IMR-90 (cell line): ENCODE data around the gene ISG20L2. TPM values are rescaled to one million over a fixed set of nuclear protein-coding genes. Genes with fewer than 3 reads are reported as not detected.

Experiments
- ATAC-seq: fragments of 200-7000 bp; cut with Tn5 transposase; 2 replicates; pipeline ENCODE4 v1.9.1; 2020; ENCODE audit warnings: low read depth, mild to moderate bottlenecking, moderate library complexity
- BruUV-seq: library from RNA; stranded (reverse); fragments of 400-500 nt; replicated peaks from 2 replicates; lab custom pipeline; 2021; lab: Mats Ljungman, UMichigan
- CTCF ChIA-PET: fragments of 300-600 bp; formaldehyde crosslinking; extraction: SDS; loops from one replicate; lab custom pipeline; 2021; ENCODE audit warnings: antibody characterized with exemption; lab: Yijun Ruan, JAX
- POLR2A ChIA-PET: fragments of 300-600 bp; sonication (Branson Sonifier 250); formaldehyde crosslinking; loops from one replicate; lab custom pipeline; 2022; ENCODE audit warnings: antibody characterized with exemption; ENCODE audit not compliant: unreplicated experiment; lab: Charles Lee
- DNase-seq: peaks from one replicate; pipeline ENCODE4 v3.0.0; 2013
- H2AFZ ChIP-seq: replicated peaks from 2 replicates; pipeline ENCODE3; 2013; ENCODE audit warnings: low read length, mild to moderate bottlenecking; ENCODE audit not compliant: poor library complexity
- H2AK5ac ChIP-seq: 2 replicates; pipeline ENCODE4 v1.6.1; 2013; ENCODE audit warnings: low read depth, low read length, inconsistent platforms
- H2AK9ac ChIP-seq: replicated peaks from 2 replicates; pipeline ENCODE3; 2013; ENCODE audit warnings: mild to moderate bottlenecking, low read depth, low read length, moderate library complexity; ENCODE audit not compliant: poor library complexity
- H2BK120ac ChIP-seq: 2 replicates; pipeline ENCODE4 v1.6.1; 2013; ENCODE audit warnings: low read depth, low read length, inconsistent platforms
- H2BK15ac ChIP-seq: 3 replicates; pipeline ENCODE4 v1.6.1; 2013; ENCODE audit warnings: low read depth, low read length, inconsistent platforms
- H2BK20ac ChIP-seq: 2 replicates; pipeline ENCODE4 v1.6.1; 2013; ENCODE audit warnings: low read depth, mild to moderate bottlenecking, inconsistent platforms, low read length, moderate library complexity
- H2BK5ac ChIP-seq: 2 replicates; pipeline ENCODE4 v1.6.1; 2013; ENCODE audit warnings: mild to moderate bottlenecking, low read depth, low read length, inconsistent platforms; ENCODE audit not compliant: poor library complexity, severe bottlenecking
- H3K14ac ChIP-seq: replicated peaks from 2 replicates; pipeline ENCODE4 v1.6.1; 2013; ENCODE audit warnings: low read depth, low read length, inconsistent platforms
- H3K18ac ChIP-seq: 2 replicates; pipeline ENCODE4 v1.6.1; 2013; ENCODE audit warnings: low read depth, low read length, control low read depth
- H3K23ac ChIP-seq: 2 replicates; pipeline ENCODE4 v1.6.1; 2013; ENCODE audit warnings: low read depth, low read length, inconsistent platforms
- H3K27ac ChIP-seq: 2 replicates; pipeline ENCODE4 v1.5.1; 2013; ENCODE audit warnings: mild to moderate bottlenecking, control low read depth, low read length; ENCODE audit not compliant: insufficient read depth
- H3K27me3 ChIP-seq: 2 replicates; pipeline ENCODE4 v1.6.1; 2013; ENCODE audit warnings: low read length; ENCODE audit not compliant: control insufficient read depth, insufficient read depth
- H3K36me3 ChIP-seq: 2 replicates; pipeline ENCODE4 v1.6.1; 2013; ENCODE audit warnings: low read length, mixed read lengths; ENCODE audit not compliant: control insufficient read depth, insufficient read depth
- H3K4ac ChIP-seq: 2 replicates; pipeline ENCODE4 v1.6.1; 2013; ENCODE audit warnings: low read depth, low read length, inconsistent platforms
- H3K4me1 ChIP-seq: 2 replicates; pipeline ENCODE4 v1.6.1; 2013; ENCODE audit warnings: low read length, mixed read lengths; ENCODE audit not compliant: control insufficient read depth, insufficient read depth
- H3K4me2 ChIP-seq: 2 replicates; pipeline ENCODE4 v1.6.1; 2013; ENCODE audit warnings: low read depth, mild to moderate bottlenecking, control low read depth, low read length, moderate library complexity
- H3K4me3 ChIP-seq: 2 replicates; pipeline ENCODE4 v1.5.1; 2013; ENCODE audit warnings: low read depth, mild to moderate bottlenecking, control low read depth, low read length, moderate library complexity; ENCODE audit not compliant: insufficient read depth
- H3K56ac ChIP-seq: 2 replicates; pipeline ENCODE4 v1.6.1; 2013; ENCODE audit warnings: low read length, inconsistent platforms; ENCODE audit not compliant: insufficient read depth; ENCODE audit errors: extremely low read depth
- H3K79me1 ChIP-seq, 2 experiments: 2 replicates each; pipeline ENCODE4 v1.6.1; 2013; ENCODE audit warnings: low read length in 2 of 2, inconsistent platforms in 1 of 2, low read depth in 1 of 2
- H3K9ac ChIP-seq: 2 replicates; pipeline ENCODE4 v1.6.1; 2013; ENCODE audit warnings: low read depth, low read length, control low read depth
- H3K9me1 ChIP-seq: 2 replicates; pipeline ENCODE4 v1.6.1; 2013; ENCODE audit warnings: low read length, inconsistent platforms; ENCODE audit not compliant: insufficient read depth
- H3K9me3 ChIP-seq: 2 replicates; pipeline ENCODE4 v1.6.1; 2013; ENCODE audit warnings: low read length; ENCODE audit not compliant: control insufficient read depth, insufficient read depth
- H4K20me1 ChIP-seq: 2 replicates; pipeline ENCODE4 v1.6.1; 2013; ENCODE audit warnings: low read length, inconsistent platforms; ENCODE audit not compliant: insufficient read depth
- H4K5ac ChIP-seq: 2 replicates; pipeline ENCODE4 v1.6.1; 2013; ENCODE audit warnings: mild to moderate bottlenecking, low read depth, low read length, control low read depth
- H4K8ac ChIP-seq, 2 experiments: 2 replicates each; pipeline ENCODE4 v1.6.1; 2013; ENCODE audit warnings: low read depth in 2 of 2, low read length in 2 of 2, control low read depth in 1 of 2, inconsistent platforms in 1 of 2
- H4K91ac ChIP-seq: 2 replicates; pipeline ENCODE4 v1.6.1; 2013; ENCODE audit warnings: low read depth, low read length, inconsistent platforms; ENCODE audit not compliant: insufficient read depth
- BHLHE40 ChIP-seq: fragments of 150-350 bp; IDR thresholded peaks from 2 replicates; pipeline ENCODE4 v1.6.1; 2016; ENCODE audit warnings: mild to moderate bottlenecking, low read depth, low read length
- CEBPB ChIP-seq: IDR thresholded peaks from 2 replicates; pipeline ENCODE4 v1.6.1; 2012; ENCODE audit warnings: low read depth, low read length, improper control_type of control experiment
- ELK1 ChIP-seq: fragments of 150-350 bp; IDR thresholded peaks from 2 replicates; pipeline ENCODE4 v1.6.1; 2016; ENCODE audit warnings: low read depth, mild to moderate bottlenecking, low read length, moderate library complexity, borderline replicate concordance
- FOS ChIP-seq: fragments of 150-350 bp; IDR thresholded peaks from 2 replicates; pipeline ENCODE4 v1.6.1; 2016; ENCODE audit warnings: low read depth, low read length
- MAFK ChIP-seq: IDR thresholded peaks from 2 replicates; pipeline ENCODE4 v1.6.1; 2012; ENCODE audit warnings: low read depth, low read length, improper control_type of control experiment
- MAZ ChIP-seq: IDR thresholded peaks from 2 replicates; pipeline ENCODE4 v1.6.1; 2012; ENCODE audit warnings: low read depth, mild to moderate bottlenecking, low read length, improper control_type of control experiment, moderate library complexity, borderline replicate concordance
- MXI1 ChIP-seq: IDR thresholded peaks from 2 replicates; pipeline ENCODE4 v1.6.1; 2012; ENCODE audit warnings: low read depth, mild to moderate bottlenecking, low read length, moderate library complexity, borderline replicate concordance
- NFE2L2 ChIP-seq: fragments of 150-350 bp; IDR thresholded peaks from 2 replicates; pipeline ENCODE4 v1.6.1; 2016; ENCODE audit warnings: low read depth, mild to moderate bottlenecking, low read length
- POLR2A ChIP-seq: IDR thresholded peaks from 2 replicates; pipeline ENCODE4 v1.6.1; 2012; ENCODE audit warnings: mild to moderate bottlenecking, low read depth, low read length
- RAD21 ChIP-seq: IDR thresholded peaks from 2 replicates; pipeline ENCODE4 v1.6.1; 2012; ENCODE audit warnings: low read length, improper control_type of control experiment
- RCOR1 ChIP-seq: IDR thresholded peaks from 2 replicates; pipeline ENCODE4 v1.6.1; 2012; ENCODE audit warnings: mild to moderate bottlenecking, low read length, improper control_type of control experiment; ENCODE audit not compliant: insufficient replicate concordance
- RFX5 ChIP-seq: IDR thresholded peaks from 2 replicates; pipeline ENCODE4 v1.8.0; 2012; ENCODE audit warnings: low read depth, mild to moderate bottlenecking, low read length, moderate library complexity
- SMC3 ChIP-seq: fragments of 150-350 bp; IDR thresholded peaks from 2 replicates; pipeline ENCODE4 v1.6.1; 2016; ENCODE audit warnings: low read depth, mild to moderate bottlenecking, antibody characterized with exemption, low read length, moderate library complexity
- USF2 ChIP-seq: fragments of 150-350 bp; IDR thresholded peaks from 2 replicates; pipeline ENCODE4 v1.6.1; 2017; ENCODE audit warnings: mild to moderate bottlenecking, antibody characterized with exemption, low read length, low read depth
- WGBS, 2 experiments: methylation state at CpG; one replicate each; pipeline versions ENCODE4 v1.1.5 to v1.1.7; 2013; ENCODE audit warnings: missing lambda C conversion rate in 2 of 2; ENCODE audit not compliant: insufficient read length in 1 of 2; ENCODE audit errors: extremely low coverage in 2 of 2; 5-methylcytosine and 5-hydroxymethylcytosine counted together
- dilution Hi-C: fragments of 300-500 bp; cut with HindIII; formaldehyde crosslinking; loops from one replicate; pipeline ENCODE4 v1.14.3; 2018; ENCODE audit warnings: low sequenced_read_pairs; ENCODE audit not compliant: unreplicated experiment
- in situ Hi-C: fragments of 300-500 bp; cut with MboI; formaldehyde crosslinking; loops from 3 replicates; pipeline ENCODE4 v1.14.3; 2019; ENCODE audit warnings: low sequenced_read_pairs, inconsistent platforms, mixed read lengths
- intact Hi-C: fragments of 100-400 bp; cut with micrococcal nuclease; formaldehyde crosslinking; loops from 2 replicates; pipeline ENCODE4 v1.10.0; 2022
- polyA plus RNA-seq, 3 experiments: library from polyadenylated mRNA; depleted of rRNA; stranded (reverse); fragments of >200 nt; gene quantifications; 2 replicates each; pipeline ENCODE4 v1.2.3, GENCODE V29; 2012; ENCODE audit warnings: low replicate concordance in 1 of 3
- total RNA-seq: library from RNA; depleted of rRNA; stranded (reverse); fragments of >200 nt; gene quantifications from 2 replicates; pipeline ENCODE4 v1.2.3, GENCODE V29; 2012

The ISG20L2 gene
- total and polyA plus RNA-seq, 2 of the 4 experiments (the other 2 are of a cell fraction): 17.0 to 27.3 TPM

- Histone ChIP-seq H3K9me1 (no peaks in the 10 kb centered on the region), H3K56ac (no peak overlapping the region), H3K4me2 (no peak overlapping the region), H4K20me1 (no peaks in the 10 kb centered on the region), H3K18ac (no peak overlapping the region), H3K79me1 (no peaks in the 10 kb centered on the region), H3K27me3 (peaks cover 6% of the 10 kb centered on the region; the same call in 1 of the 2 replicates), H3K14ac (no peak overlapping the region), H2AFZ (no peak overlapping the region), H2BK120ac (no peak overlapping the region), H3K4me1 (peaks cover 6% of the 10 kb centered on the region; the same call in 1 of the 2 replicates), H4K8ac (no peak overlapping the region), H2AK9ac (no peak overlapping the region), H4K5ac (no peak overlapping the region), H3K9me3 (no peaks in the 10 kb centered on the region), H3K23ac (no peak overlapping the region), H4K91ac (no peak overlapping the region), H3K27ac (no peak overlapping the region), H2AK5ac (peak overlapping the region; percentile 26; the same call in 1 of the 2 replicates), H3K4me3 (no peak overlapping the region), H2BK15ac (no peak overlapping the region), H2BK5ac (no peak overlapping the region), H3K4ac (no peak overlapping the region), H2BK20ac (no peak overlapping the region), H3K36me3 (no peaks in the 10 kb centered on the region), H3K9ac (no peak overlapping the region)
- WGBS, 2 experiments: 67% methylated on average over 8 of the region's 16 CpGs; no CpG with 5 or more reads in 1 of the 2 experiments
- no TSS peak for BruUV-seq
- POLR2A ChIA-PET: no interaction called here
- in situ Hi-C loops (loop anchor here (10.0 kb wide), 1 partner anchor 192 kb away; no protein-coding TSS in a partner anchor), intact Hi-C loops (no loop called here), dilution Hi-C loops (no loop called here)
- DNase-seq (no peak), ATAC-seq (no peak)
- CTCF ChIA-PET: interaction anchor here (1.8 to 5.2 kb wide), 2 partner anchors 33 to 34 kb away, joined by 5 to 104 read pairs; partner anchors contain the start of genes ISG20L2 and METTL25B
- TF ChIP-seq POLR2A (no peak), RCOR1 (no peak), ELK1 (no peak), BHLHE40 (no peak), MAFK (no peak), MAZ (no peak), FOS (no peak), RAD21 (no peak), USF2 (no peak), NFE2L2 (no peak), MXI1 (no peak), CEBPB (no peak), RFX5 (no peak), SMC3 (no peak)
Observed at GRCh38 chr1:156692925-156693847, 35.4 kb downstream of the ISG20L2 start.
